GM11168 (cell line): Measurements from ENCODE around the gene ZC3H4.

Experiments used
- in situ Hi-C: fragments of 300-500 bp; cut with MboI; formaldehyde crosslinking; loops from one replicate; pipeline ENCODE4 v1.12.0; 2022; ENCODE audit warnings: low sequenced_read_pairs; ENCODE audit not compliant: unreplicated experiment

Gene ZC3H4

GRCh38 chr19:47026156-47026555, 87.4 kb downstream of the ZC3H4 start:
- in situ Hi-C loops: no loop called here

GRCh38 chr19:47024502-47024901, 89.1 kb downstream of the ZC3H4 start:
- in situ Hi-C loops: no loop called here

GRCh38 chr19:47023448-47023794, 90.2 kb downstream of the ZC3H4 start:
- in situ Hi-C loops: no loop called here

- in situ Hi-C loops: no loop called here
Measured at GRCh38 chr19:47022541-47023447, 90.8 kb downstream of the ZC3H4 start.

GRCh38 chr19:47022140-47022536, 91.4 kb downstream of the ZC3H4 start:
- in situ Hi-C loops: no loop called here

GRCh38 chr19:47021536-47022139, 91.9 kb downstream of the ZC3H4 start:
- in situ Hi-C loops: no loop called here

GRCh38 chr19:47020992-47021496, 92.5 kb downstream of the ZC3H4 start:
- in situ Hi-C loops: no loop called here

- in situ Hi-C loops: no loop called here
Measured at GRCh38 chr19:47020132-47020805, 93.3 kb downstream of the ZC3H4 start.

GRCh38 chr19:47019431-47020041, 94.0 kb downstream of the ZC3H4 start, which contains the start of gene NPAS1:
Gene NPAS1 (plus strand): TSS chr19:47019837. CDS start chr19:47021048, 1,211 bp downstream.
- in situ Hi-C loops: no loop called here

GRCh38 chr19:47018923-47019322, 94.7 kb downstream of the ZC3H4 start:
- in situ Hi-C loops: no loop called here
